ENCODE data around the gene EHBP1.

The EHBP1 gene

DNA sequence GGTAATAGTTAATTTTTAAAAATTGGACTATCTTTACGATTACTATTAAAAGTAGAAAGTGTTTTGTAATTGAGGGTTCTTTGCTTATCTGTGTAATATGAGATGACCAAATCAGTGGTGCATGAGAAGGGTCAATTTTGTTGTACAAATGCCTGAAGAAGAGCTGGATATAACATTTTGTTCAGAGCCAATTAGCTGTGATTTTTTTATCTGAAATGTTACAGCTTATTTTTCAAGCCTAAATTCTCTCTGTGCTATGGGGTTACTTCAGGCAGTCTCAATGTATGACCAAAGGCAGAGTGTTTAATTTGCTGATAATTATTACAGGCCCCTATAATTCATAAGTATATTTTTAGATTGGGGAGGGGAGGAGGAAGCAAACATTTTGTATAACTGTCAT lies 386.9 kb downstream of the EHBP1 start:
- DNase-seq = no peak

DNA sequence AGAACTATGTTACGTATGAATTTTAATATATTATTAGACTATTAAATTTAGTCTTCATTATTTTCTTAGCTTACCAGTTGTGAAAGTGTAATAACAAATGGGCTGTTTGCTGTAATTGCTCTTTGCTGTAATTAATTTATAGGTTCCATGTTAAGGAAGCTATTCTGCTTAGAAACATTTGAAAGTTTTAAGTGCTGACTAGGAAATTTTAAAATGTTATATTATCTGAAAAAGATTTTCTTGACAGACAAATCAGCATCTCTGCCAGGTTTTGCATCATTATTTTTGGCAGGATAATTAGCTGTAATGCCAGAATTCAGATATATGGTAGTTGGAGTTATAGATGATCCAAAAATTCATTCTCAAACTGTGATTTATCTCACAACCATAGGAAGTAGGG lies 387.3 kb downstream of the EHBP1 start:
- DNase-seq = no peak

- no peak for DNase-seq
Observed at GRCh38 chr2:63093502-63093901, 388.0 kb downstream of the EHBP1 start.

All from NCI-H226 (cell line).